NCI-H146 treated with DMSO at 0.1 percent for 48 hours (cell line): ENCODE results near the gene PPP1R36.
"Not testable (repeated sequence)": the region's sequence is repeated elsewhere in the genome, so short reads cannot be mapped to it uniquely, and the experiment has no call there.

Experiments
- DNase-seq: peaks from one replicate; lab custom pipeline; 2025; ENCODE audit not compliant: unreplicated experiment; lab: John Stamatoyannopoulos, UW

PPP1R36 gene

DNA sequence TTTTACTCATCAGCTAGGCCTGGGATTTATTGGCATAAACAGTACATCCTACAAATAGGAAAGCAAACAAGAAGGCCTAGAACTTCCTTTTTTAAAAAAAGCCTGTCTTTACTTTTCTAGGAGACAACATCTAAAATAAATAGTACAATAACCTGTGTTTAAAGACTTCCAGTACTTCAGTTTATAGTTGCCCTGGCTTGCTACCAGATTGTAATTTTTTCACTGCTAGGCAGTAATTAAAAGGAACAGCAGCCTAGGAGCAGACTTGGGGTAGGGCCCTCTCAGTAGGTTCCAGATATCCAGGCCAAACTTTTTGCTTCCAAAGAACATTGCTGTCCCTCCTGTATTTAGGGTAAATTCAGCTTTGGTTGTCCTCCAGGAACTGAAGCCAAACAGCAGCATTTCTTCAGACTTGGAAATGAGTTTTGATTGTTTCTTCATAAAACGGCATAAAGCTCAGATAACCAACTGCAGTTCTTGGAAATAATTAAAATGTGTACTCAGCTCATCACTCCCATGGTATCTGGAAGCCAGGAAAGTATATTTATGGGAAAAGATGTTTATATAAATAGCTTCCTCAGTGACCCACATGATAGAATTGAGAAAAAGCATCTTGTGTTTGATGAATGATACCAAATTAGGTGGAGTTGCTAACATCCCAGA, 61.7 kb downstream of the PPP1R36 start:
- no peak for DNase-seq

DNA sequence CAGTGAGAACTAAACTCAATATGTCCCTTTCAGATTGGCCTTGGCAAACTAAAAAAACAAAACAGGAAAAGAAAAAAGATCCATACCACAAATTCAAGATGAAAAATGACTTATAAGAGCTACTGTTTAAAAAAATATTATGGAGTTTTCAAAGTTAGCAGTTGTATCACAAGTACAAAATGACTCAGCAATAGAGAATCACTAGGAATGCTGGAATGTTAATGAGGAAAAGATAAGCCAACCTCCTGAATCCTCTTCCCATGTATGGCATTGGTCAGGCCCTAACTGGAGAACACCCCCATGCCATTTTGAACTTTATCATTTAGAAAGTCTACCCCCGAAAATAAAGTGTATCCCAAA, 62.2 kb downstream of the PPP1R36 start:
- no peak for DNase-seq

DNA sequence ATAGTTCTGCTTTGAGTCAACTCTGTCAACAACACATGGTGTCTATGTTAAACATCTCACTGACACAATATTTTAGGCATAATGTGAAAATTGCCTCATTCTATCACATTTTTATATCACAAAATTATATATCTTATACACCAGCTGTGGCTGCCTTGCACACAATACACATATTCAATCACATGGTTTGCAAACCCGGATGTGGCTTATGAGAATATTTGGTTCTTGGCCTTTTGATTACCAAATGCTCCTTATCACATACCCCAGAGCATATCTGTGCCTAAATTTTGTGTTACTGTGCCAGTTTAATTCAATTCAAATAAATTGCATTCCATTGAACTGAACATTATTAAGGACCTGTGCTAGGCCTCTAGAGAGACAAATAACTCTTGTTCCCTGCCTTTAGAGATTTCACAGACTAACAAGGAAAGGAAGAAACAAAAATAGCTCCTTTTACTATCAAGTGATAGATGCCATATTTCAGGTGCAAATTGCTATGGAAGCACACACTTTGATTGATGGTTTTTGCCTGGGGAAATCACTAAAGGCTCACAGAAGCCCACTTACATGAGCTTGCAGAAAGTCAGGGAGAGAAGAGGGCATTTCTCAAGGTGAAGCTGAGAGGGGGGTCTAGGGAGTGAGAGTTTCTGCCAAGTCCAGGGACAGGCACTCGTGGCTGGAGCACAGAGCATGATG, 63.4 kb downstream of the PPP1R36 start:
- no peak for DNase-seq

DNA sequence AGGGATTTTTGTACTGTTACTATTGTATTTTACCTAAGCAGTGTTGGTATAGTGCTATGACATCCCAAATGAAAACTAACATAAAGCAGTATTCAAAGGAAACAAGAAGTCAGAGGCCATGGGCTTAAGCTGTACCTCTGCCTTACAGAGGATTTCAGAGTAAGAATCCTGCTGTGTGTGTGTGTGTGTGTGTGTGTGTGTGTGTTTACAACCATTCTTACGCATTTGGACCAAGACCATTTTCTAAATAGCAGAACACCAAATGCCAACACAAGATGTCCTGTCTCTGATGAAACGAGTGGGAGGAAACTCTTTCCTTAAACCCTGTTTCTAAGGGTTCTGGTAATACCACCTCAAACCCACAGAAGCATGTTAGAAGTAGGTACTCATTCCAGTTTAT, 64.4 kb downstream of the PPP1R36 start:
- DNase-seq = no peak

DNA sequence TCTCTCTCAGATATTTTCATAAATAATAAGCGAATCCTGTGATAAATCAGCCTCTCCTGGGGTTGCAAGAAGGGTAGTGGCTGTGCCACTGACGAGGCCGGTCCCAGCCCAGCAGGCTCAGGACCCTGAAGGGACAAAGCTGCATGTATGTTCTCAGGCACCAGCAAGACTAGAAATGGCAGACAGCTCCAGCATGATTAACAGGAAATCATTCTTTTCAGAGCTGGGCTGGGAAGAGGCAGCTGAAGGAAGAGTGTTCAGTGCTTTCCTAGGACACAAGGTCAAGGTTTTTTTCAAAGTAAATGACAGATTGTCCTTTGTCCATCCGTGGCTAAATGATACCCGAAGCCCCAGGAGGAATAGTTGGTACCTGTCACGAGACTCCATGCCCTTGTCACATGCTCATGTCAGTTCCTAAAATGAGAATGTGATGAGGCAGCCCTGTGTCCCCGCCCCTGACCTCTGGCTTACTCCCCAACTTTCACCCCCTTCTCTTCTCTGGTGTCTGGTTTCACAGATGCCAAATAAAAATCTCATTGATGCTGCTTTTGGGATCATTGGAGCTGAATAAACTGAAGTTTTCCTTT, 65.1 kb downstream of the PPP1R36 start:
- no peak for DNase-seq

DNA sequence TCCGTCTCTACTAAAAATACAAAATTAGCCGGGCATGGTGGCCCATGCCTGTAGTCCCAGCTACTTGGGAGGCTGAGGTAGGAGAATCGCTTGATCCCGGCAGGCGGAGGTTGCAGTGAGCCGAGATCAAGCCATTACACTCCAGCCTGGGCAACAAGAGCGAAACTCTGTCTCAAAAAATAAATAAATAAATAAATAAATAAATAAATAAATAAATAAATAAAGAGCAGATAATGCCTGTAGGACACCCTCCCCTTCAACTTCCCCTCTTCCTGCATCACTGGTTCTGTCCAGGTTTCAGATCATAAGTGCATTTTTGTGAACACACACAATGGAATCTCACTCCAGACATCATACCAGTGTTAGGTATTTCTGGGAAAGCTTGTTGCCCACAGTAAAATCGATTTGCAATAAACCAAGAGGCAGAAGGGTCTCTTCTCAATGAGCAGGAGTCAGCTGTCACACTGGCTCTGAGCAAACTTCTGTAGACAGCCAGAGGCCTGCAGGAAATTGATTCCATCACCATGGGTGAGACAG, 68.2 kb downstream of the PPP1R36 start:
- DNase-seq = not testable (repeated sequence)

- no peak for DNase-seq
Observed at GRCh38 chr14:64620910-64621309, 71.1 kb downstream of the PPP1R36 start.

GRCh38 chr14:64623554-64624165, 73.9 kb downstream of the PPP1R36 start:
- no peak for DNase-seq

DNA sequence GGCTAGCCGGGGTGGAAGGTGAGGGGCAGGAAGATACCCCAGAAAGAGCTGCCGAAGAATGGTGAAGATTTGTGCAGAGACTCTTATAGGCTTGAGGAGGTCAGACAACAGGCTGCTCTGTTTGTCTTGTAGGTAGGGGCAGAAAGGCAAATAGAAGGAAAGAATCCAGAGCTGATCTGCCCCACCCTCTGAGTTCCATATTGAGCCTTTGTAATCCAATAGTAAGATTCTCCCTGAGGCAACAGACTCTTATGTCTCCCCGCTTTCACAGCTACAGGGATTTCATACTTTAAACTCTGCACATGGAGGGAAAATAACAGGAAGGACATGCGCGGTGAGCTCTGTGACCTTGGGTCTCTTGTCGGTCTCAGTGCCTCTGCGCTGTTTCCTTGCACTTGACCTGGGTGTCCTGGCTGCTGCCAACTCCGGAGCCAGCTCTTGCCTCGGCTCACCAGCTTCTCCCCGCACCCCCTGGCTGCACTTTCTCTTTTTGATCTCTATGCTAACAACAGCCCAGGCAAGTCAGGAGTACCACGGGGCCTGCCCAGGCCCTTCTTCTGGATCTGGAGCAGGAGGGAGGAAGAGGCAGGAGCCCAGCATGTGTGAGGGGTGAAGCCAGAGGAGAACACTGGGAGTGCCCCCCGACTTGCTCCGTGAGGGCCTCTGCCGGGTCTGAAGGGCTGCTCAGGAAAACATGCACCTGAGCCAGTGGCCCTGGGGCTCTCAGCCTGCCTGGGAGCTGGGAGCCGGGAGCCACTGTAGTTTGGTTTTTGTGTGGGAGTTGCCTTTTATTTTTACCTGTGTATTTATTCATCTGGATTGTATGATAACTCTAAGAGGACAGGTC, 75.8 kb downstream of the PPP1R36 start:
- no peak for DNase-seq

DNA sequence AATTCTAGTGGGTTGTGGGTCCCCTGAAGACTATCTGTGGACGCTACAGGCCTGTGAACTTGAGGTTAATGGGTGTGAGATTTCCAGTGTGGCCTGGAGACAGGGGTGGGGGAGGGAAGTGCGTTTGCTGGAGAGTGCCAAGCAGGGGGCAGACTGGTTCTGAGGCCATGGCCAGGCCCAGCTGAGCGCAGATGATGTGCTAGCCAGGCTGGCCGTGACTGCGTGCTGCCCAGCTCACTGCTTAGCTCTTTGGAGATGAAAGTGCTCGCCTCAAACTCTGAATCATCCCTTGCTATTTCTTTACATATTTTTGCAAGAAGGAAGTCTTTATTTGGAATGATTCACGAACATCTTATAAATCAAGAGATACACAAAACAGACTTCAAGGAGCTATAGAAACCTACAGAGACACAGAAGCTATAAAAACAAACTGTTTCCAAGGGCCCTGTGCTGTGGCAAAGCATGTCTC, 79.2 kb downstream of the PPP1R36 start:
- no peak for DNase-seq

DNA sequence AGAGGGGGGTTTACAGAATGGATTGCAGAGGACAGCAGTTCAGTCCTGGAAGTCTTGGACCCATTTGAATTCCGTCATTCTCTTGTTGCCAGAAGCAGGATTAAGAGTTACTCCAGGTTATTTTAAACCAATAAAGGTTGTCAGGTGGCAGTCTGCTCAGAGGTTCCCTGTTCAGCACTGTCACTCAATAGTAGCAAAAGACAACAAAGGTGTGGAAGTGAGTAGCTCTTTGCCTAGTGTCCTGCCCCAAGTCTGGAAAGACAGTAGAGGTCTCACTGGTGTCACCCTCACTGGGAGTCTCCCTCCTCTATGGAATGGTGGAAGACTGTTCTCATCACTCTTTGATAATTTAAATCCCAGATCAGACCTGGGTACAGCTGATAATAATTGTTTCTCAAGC, 81.0 kb downstream of the PPP1R36 start:
- DNase-seq = no peak

DNA sequence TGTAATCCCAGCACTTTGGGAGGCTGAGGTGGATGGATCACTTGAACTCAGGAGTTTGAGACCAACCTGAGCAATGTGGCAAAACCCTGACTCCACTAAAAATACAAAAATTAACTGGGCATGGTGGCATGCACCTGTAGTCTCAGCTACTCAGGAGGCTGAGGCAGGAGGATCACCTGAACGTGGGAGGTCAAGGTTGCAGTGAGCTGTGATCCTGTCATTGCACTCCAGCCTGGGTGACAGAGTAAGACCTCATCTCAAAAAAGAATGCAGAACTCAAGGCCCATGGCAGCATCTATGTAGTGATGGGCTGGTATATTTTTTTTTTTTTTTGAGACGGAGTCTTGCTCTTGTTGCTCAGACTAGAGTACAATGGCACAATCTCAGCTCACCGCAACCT, 81.5 kb downstream of the PPP1R36 start:
- not testable (repeated sequence) for DNase-seq

DNA sequence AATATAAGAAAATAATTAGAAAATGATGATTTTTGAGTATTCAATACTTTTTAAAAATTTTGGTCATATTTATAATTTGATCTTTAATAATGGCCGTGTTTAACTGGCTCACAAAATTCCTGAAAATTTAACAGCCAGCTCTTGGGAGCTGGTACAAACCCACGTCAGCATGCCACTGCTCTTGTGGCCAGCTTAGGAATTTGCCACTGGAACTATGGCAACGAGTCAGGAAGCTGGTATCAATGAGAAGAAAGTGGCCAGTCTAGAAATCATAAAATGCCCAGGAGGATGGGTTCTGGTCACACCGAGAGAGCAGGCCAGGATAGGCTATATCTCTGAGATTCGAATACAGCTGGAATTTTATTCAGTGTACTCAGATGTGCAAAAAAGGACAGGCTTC, 82.3 kb downstream of the PPP1R36 start:
- no peak for DNase-seq

DNA sequence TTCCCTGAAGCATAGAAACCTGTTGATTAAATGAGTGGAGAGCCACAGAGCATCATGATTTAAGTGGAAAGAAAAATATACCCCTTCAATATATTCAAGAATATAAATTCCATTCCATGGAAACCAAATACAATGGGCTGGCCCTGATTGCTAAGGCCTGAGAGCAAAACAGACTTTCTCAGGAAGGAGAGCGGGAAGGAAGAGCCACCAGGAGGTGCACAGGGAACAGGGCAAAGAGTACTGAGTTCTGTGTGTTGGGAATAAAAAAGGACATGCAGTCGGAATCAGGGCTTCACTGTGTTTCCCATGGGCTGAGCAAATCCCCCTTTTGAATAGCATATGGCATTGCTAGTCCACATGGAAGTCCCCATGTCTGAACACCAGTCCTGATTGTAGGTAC, 84.8 kb downstream of the PPP1R36 start:
- DNase-seq = no peak

GRCh38 chr14:64636208-64636979, 86.6 kb downstream of the PPP1R36 start:
- DNase-seq = peak; percentile 38

DNA sequence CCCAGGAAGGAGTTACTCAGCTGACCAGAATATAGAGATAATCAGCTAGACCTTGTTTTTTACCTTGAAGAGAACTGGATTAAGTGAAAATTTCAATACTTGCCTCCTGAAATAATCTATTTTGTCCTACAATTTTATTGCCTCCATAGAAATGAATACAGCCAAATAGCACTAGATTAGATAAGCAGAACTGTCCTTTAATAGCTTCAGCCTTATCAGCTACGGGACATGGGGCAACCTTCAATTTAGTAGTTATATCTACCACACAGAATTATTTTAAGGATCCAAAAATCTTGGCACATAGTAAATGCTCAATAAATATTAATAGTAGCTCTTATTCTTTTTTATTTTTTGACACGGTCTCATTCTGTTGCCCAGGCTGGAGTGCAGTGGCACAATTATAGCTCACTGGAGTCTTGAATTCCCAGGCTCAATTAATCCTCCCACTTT, 87.2 kb downstream of the PPP1R36 start:
- no peak for DNase-seq

DNA sequence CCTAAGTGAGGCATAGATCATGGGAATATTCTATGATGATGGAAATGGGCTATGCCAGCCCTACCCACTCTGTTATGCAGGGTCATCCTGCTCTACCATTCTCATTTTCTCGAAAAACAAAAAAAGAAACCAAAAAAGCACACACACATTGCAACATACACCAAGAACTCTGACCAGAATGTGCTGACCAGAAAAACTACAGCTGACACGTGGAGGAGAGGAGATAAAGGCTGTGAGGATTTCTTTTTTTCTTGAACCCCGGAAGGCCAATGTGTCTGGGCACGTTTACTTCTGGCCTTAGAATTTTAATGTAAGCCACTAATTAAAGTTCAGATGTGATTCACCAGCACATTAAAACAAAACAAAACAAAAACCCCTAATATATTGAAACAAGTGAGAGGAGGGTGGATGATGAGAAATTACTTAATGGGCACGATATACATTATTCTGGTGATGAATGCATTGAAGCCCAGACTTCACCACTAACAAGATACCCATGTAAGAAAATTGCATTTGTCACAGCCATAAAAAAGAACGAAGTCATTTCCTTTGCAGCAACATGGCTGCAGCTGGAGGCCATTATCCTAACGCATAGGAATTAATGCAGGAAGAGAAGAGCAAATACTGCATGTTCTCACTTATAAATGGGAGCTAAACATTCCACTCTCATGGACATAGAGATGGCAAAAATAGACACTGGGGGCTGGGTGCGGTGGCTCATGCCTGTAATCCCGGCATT, 88.1 kb downstream of the PPP1R36 start:
- no peak for DNase-seq

DNA sequence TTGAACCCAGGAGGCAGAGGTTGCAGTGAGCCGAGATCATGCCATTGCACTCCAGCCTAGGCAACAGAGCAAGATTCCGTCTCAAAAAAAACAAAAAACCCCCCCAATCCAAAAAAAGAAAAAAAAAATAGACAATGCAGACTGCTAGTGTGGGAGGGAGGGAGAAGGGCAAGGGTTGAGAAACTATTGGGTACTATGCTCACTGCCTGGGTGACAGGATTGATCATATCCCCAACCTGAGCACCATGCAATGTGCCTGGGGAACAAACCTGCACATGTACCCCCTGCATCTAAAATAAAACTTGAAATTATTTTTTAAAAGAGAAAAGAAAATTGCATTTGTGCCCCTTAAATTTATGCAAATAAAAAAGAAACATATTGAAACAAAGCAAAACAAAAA, 88.9 kb downstream of the PPP1R36 start:
- no peak for DNase-seq
